NT2/D1 (cell line): ENCODE results near the gene FAM89B.
"Not testable (repeated sequence)": the region's sequence is repeated elsewhere in the genome, so short reads cannot be mapped to it uniquely, and the experiment has no call there.

Experiments
- DNase-seq: peaks from one replicate; pipeline ENCODE4 v3.0.0-alpha.2; 2011; ENCODE audit warnings: low read depth, low spot score
- H3K27me3 ChIP-seq: 2 replicates; pipeline ENCODE4 v1.6.0; 2011; ENCODE audit warnings: mild to moderate bottlenecking; ENCODE audit not compliant: insufficient read length, insufficient read depth
- H3K36me3 ChIP-seq: 2 replicates; pipeline ENCODE4 v1.6.1; 2011; ENCODE audit warnings: mild to moderate bottlenecking, low read length, mixed read lengths; ENCODE audit not compliant: insufficient read depth, insufficient read length
- H3K4me1 ChIP-seq: 2 replicates; pipeline ENCODE4 v1.5.1; 2011; ENCODE audit not compliant: insufficient read depth, insufficient read length
- H3K4me3 ChIP-seq: 2 replicates; pipeline ENCODE4 v1.5.1; 2011; ENCODE audit warnings: low read depth; ENCODE audit not compliant: insufficient read length
- H3K9ac ChIP-seq: 2 replicates; pipeline ENCODE4 v1.6.0; 2011; ENCODE audit warnings: low read depth; ENCODE audit not compliant: insufficient read length
- H3K9me3 ChIP-seq: 2 replicates; pipeline ENCODE4 v1.5.1; 2011; ENCODE audit warnings: mild to moderate bottlenecking, low read length; ENCODE audit not compliant: insufficient read depth
- SUZ12 ChIP-seq: IDR thresholded peaks from 2 replicates; pipeline ENCODE4 v1.6.1; 2011; ENCODE audit not compliant: insufficient read length, insufficient read depth; ENCODE audit errors: extremely low read depth
- YY1 ChIP-seq: IDR thresholded peaks from 2 replicates; pipeline ENCODE4 v1.6.1; 2011; ENCODE audit not compliant: insufficient read length, insufficient read depth
- ZNF274 ChIP-seq: IDR thresholded peaks from 2 replicates; pipeline ENCODE4 v1.6.1; 2011; ENCODE audit warnings: mild to moderate bottlenecking, low read depth, low read length

The FAM89B gene

DNA sequence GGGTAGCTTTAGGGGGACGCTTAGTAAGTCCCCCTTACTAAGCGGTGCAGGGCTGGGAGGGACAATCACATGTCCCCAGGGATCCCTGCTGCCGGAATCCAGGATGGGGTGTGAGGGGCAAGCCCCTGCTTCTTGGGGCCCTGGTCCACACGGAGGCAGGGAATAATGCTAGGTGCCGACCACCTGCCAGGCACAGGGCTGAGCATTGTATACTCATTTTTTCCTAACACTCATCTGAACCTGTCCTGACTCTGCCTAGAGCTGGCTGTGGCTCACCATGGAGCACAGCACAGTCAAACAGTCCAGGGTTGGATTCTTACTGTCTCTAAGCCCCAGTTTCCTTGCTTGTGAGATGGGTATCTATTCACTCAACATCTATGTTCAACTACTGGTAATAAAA is 12.8 kb upstream of the FAM89B start:
- no peak for DNase-seq
- H3K9me3 ChIP-seq, result no peaks in the 10 kb centered on the region
- H3K27me3 ChIP-seq, result no peaks in the 10 kb centered on the region
- H3K9ac ChIP-seq, result peak overlapping the region; percentile 5
- no peak overlapping the region for H3K4me3 ChIP-seq
- TF ChIP-seq ZNF274 (no peak), SUZ12 (no peak), YY1 (no peak)
- no peaks in the 10 kb centered on the region for H3K36me3 ChIP-seq
- peaks cover 41% of the 10 kb centered on the region for H3K4me1 ChIP-seq

- DNase-seq, result no peak
- H3K4me1 ChIP-seq, result peaks cover 36% of the 10 kb centered on the region
- TF ChIP-seq YY1, result no peak
- no peaks in the 10 kb centered on the region for H3K36me3 ChIP-seq
- no peaks in the 10 kb centered on the region for H3K27me3 ChIP-seq
- H3K9me3 ChIP-seq, result no peaks in the 10 kb centered on the region
- peak overlapping the region; percentile 68 for H3K9ac ChIP-seq
- peak overlapping the region; percentile 10 for H3K4me3 ChIP-seq
Measured at GRCh38 chr11:65559951-65560537, 12.3 kb upstream of the FAM89B start.

DNA sequence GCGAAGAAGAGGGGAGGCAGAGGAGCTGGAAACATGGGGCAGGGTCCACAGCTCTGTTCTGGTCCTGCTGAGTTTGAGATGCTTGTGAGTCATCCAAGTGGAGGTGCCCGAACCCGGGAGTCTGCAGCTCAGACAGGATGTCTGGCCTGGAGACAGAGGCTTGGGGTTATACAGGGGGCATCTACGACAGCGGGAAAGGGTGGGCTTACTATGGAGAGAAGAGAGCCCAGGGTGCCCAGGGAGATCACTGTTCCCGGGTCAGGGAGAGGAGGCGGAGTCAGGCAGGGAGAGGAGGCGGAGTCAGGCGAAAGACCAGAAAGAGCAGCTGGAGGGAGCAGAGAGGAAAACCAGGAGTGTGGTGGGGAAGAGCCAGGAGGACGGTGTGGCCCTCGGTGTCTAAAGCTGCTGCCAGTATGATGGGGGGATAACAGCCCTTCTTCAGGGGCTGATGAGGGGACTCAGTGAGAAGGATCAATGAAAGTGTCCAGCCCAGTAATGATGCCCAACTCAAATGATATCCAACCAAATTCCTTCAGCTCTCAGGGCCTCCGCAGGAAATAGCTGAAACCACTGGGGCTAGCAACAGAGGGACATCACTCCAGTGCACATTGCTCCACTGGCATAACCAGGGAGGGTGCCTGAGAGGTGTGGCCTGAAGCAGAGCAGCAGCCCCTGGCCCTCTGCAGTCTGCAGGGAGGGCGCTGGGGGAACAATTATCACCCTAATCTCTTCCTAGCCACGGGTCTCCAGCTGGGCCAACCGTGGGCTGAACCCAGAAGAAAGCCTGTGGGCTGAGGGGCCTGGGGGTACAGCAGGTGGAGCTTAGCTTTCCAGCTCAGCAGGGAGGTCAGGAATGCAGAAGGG is 11.6 kb upstream of the FAM89B start:
- no peak for DNase-seq

DNA sequence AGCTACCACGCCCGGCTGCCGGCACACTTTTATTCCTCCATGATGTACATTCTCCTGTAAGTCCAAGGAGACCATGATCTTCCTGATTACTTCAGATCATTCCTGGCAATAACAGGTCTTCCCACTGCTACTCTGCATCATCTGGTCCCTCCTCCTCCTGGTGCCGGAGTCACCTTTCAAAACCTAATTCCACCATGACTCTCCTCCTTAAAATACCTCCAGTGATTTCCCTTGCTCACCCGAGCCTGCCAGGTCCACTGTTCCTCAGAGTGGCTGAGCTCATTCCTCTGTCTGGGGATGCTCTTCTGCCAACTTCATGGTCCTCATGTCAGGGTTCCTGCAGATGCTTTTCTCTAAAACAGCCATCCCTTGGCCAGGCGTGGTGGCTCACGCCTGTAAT is 10.3 kb upstream of the FAM89B start:
- H3K9ac ChIP-seq, result no peak overlapping the region
- no peaks in the 10 kb centered on the region for H3K27me3 ChIP-seq
- H3K9me3 ChIP-seq, result no peaks in the 10 kb centered on the region
- no peak overlapping the region for H3K4me3 ChIP-seq
- H3K36me3 ChIP-seq, result peaks cover 4% of the 10 kb centered on the region
- DNase-seq, result no peak
- peaks cover 29% of the 10 kb centered on the region for H3K4me1 ChIP-seq
- no peak for TF ChIP-seq ZNF274
- no peak for TF ChIP-seq YY1
- TF ChIP-seq SUZ12, result no peak

More for the DNA sequence above, 11.6 kb upstream of the FAM89B start:
- H3K4me1 ChIP-seq, result peaks cover 31% of the 10 kb centered on the region
- H3K9me3 ChIP-seq, result no peaks in the 10 kb centered on the region
- H3K9ac ChIP-seq, result peak overlapping the region; percentile 68
- no peaks in the 10 kb centered on the region for H3K27me3 ChIP-seq
- no peaks in the 10 kb centered on the region for H3K36me3 ChIP-seq
- peak overlapping the region; percentile 10 for H3K4me3 ChIP-seq
- no peak for TF ChIP-seq SUZ12
- no peak for TF ChIP-seq ZNF274
- TF ChIP-seq YY1, result no peak

GRCh38 chr11:65562788-65563187 is 9.6 kb upstream of the FAM89B start:
- no peak for DNase-seq
- Histone ChIP-seq H3K9me3 (no peaks in the 10 kb centered on the region), H3K36me3 (peaks cover 4% of the 10 kb centered on the region), H3K4me3 (no peak overlapping the region), H3K27me3 (no peaks in the 10 kb centered on the region), H3K4me1 (peaks cover 29% of the 10 kb centered on the region), H3K9ac (no peak overlapping the region)
- no peak for TF ChIP-seq ZNF274
- no peak for TF ChIP-seq SUZ12
- TF ChIP-seq YY1, result no peak

DNA sequence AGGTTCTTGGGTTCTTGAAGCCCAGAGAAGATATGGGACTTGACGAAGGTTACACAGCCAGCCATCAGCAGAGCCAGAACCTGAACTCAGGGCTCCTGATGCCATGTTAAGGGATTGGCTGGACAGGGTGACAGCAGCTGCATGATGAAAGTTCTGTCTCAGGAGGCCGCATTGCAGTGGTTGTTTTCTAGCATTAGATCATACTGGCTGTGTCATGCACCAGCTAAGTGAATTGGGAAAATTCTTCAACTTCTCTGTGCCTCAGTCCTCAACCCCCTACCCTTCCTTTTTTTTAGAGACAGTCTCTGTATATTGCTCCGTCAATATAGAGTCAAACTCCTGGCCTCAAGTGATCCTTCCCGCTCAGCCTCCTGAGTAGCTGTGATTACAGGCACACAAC is 8.7 kb upstream of the FAM89B start:
- no peaks in the 10 kb centered on the region for H3K27me3 ChIP-seq
- H3K4me1 ChIP-seq, result peaks cover 28% of the 10 kb centered on the region
- no peak overlapping the region for H3K4me3 ChIP-seq
- H3K9ac ChIP-seq, result no peak overlapping the region
- no peaks in the 10 kb centered on the region for H3K9me3 ChIP-seq
- DNase-seq, result no peak
- TF ChIP-seq YY1 (no peak), SUZ12 (no peak), ZNF274 (no peak)
- H3K36me3 ChIP-seq, result peaks cover 4% of the 10 kb centered on the region

DNA sequence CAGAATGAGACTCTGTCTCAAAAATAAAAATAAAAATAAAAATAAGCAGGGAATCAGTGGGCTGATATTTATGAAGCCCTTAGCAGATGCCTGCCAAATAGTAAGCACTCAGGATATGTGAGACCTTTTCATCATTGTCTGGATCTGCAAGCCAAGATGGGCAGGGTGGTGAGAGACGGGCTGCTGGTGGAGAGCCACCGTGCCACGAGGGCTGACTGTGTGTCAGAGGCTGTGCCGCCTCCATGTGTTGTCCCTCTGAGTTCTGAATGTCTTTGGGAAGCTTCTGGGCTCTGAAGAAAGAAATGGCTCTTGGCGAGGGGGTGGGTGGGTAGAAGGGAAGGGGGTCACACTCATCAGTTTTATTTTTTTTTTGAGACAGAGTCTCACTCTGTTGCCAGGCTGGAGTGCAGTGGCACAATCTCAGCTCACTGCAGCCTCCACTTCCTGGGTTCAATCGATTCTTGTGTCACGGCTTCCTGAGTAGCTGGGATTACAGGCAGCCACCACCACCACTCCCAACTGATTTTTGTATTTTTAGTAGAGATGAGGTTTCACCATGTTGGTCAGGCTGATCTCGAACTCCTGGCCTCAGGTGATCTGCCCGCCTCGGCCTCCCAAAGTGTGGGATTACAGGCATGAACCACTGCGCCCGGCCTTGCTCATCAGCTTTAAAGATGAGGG is 7.3 kb upstream of the FAM89B start:
- not testable (repeated sequence) for H3K4me3 ChIP-seq, H3K9ac ChIP-seq, DNase-seq, H3K27me3 ChIP-seq, H3K36me3 ChIP-seq, H3K9me3 ChIP-seq
- peaks cover 17% of the 10 kb centered on the region for H3K4me1 ChIP-seq
